Measurements from ENCODE around the gene CEMIP.

Gene CEMIP

GRCh38 chr15:80855206-80855605, 76.0 kb downstream of the CEMIP start:
- H3K4me1 ChIP-seq (ENCODE audit: control insufficient read depth, insufficient read depth, low read length, poor library complexity, severe bottlenecking) = peaks cover 3% of the 10 kb centered on the region
- H3K9me3 ChIP-seq (ENCODE audit: control insufficient read depth, low read length) = no peaks in the 10 kb centered on the region
- DNase-seq = no peak
- H3K27me3 ChIP-seq (replicated peaks; ENCODE audit: control insufficient read depth, insufficient read depth, low read length, poor library complexity, severe bottlenecking) = no peaks in the 10 kb centered on the region
- H3K27ac ChIP-seq (ENCODE audit: insufficient read depth, low read length, poor library complexity, severe bottlenecking) = no peak overlapping the region
- no peaks in the 10 kb centered on the region for H3K36me3 ChIP-seq (ENCODE audit: control insufficient read depth, insufficient read depth, low read length)
- H3K4me3 ChIP-seq (ENCODE audit: insufficient read depth, low read depth, low read length, poor library complexity, severe bottlenecking) = no peak overlapping the region

- Histone ChIP-seq H3K27ac (ENCODE audit: insufficient read depth, low read length, poor library complexity, severe bottlenecking) (no peak overlapping the region), H3K27me3 (replicated peaks; ENCODE audit: control insufficient read depth, insufficient read depth, low read length, poor library complexity, severe bottlenecking) (no peaks in the 10 kb centered on the region), H3K4me1 (ENCODE audit: control insufficient read depth, insufficient read depth, low read length, poor library complexity, severe bottlenecking) (peaks cover 3% of the 10 kb centered on the region), H3K4me3 (ENCODE audit: insufficient read depth, low read depth, low read length, poor library complexity, severe bottlenecking) (no peak overlapping the region), H3K9me3 (ENCODE audit: control insufficient read depth, low read length) (no peaks in the 10 kb centered on the region), H3K36me3 (ENCODE audit: control insufficient read depth, insufficient read depth, low read length) (no peaks in the 10 kb centered on the region)
- DNase-seq = no peak
Measured at GRCh38 chr15:80856400-80856799, 77.2 kb downstream of the CEMIP start.

- Histone ChIP-seq H3K4me3 (ENCODE audit: insufficient read depth, low read depth, low read length, poor library complexity, severe bottlenecking) (no peak overlapping the region), H3K27ac (ENCODE audit: insufficient read depth, low read length, poor library complexity, severe bottlenecking) (no peak overlapping the region), H3K4me1 (ENCODE audit: control insufficient read depth, insufficient read depth, low read length, poor library complexity, severe bottlenecking) (peaks cover 3% of the 10 kb centered on the region), H3K27me3 (replicated peaks; ENCODE audit: control insufficient read depth, insufficient read depth, low read length, poor library complexity, severe bottlenecking) (no peaks in the 10 kb centered on the region), H3K9me3 (ENCODE audit: control insufficient read depth, low read length) (no peaks in the 10 kb centered on the region), H3K36me3 (ENCODE audit: control insufficient read depth, insufficient read depth, low read length) (no peaks in the 10 kb centered on the region)
- no peak for DNase-seq
Measured at GRCh38 chr15:80856809-80857377, 77.7 kb downstream of the CEMIP start.

- Histone ChIP-seq H3K9me3 (ENCODE audit: control insufficient read depth, low read length) (no peaks in the 10 kb centered on the region), H3K27me3 (replicated peaks; ENCODE audit: control insufficient read depth, insufficient read depth, low read length, poor library complexity, severe bottlenecking) (no peaks in the 10 kb centered on the region), H3K4me1 (ENCODE audit: control insufficient read depth, insufficient read depth, low read length, poor library complexity, severe bottlenecking) (peaks cover 3% of the 10 kb centered on the region), H3K4me3 (ENCODE audit: insufficient read depth, low read depth, low read length, poor library complexity, severe bottlenecking) (no peak overlapping the region), H3K27ac (ENCODE audit: insufficient read depth, low read length, poor library complexity, severe bottlenecking) (no peak overlapping the region), H3K36me3 (ENCODE audit: control insufficient read depth, insufficient read depth, low read length) (no peaks in the 10 kb centered on the region)
- DNase-seq = no peak
Measured at GRCh38 chr15:80861731-80862170, 82.6 kb downstream of the CEMIP start.

- Histone ChIP-seq H3K9me3 (ENCODE audit: control insufficient read depth, low read length) (no peaks in the 10 kb centered on the region), H3K27ac (ENCODE audit: insufficient read depth, low read length, poor library complexity, severe bottlenecking) (no peak overlapping the region), H3K4me1 (ENCODE audit: control insufficient read depth, insufficient read depth, low read length, poor library complexity, severe bottlenecking) (no peaks in the 10 kb centered on the region), H3K36me3 (ENCODE audit: control insufficient read depth, insufficient read depth, low read length) (no peaks in the 10 kb centered on the region), H3K4me3 (ENCODE audit: insufficient read depth, low read depth, low read length, poor library complexity, severe bottlenecking) (no peak overlapping the region), H3K27me3 (replicated peaks; ENCODE audit: control insufficient read depth, insufficient read depth, low read length, poor library complexity, severe bottlenecking) (no peaks in the 10 kb centered on the region)
- no peak for DNase-seq
Measured at GRCh38 chr15:80864666-80865065, 85.5 kb downstream of the CEMIP start.

- Histone ChIP-seq H3K4me1 (ENCODE audit: control insufficient read depth, insufficient read depth, low read length, poor library complexity, severe bottlenecking) (no peaks in the 10 kb centered on the region), H3K4me3 (ENCODE audit: insufficient read depth, low read depth, low read length, poor library complexity, severe bottlenecking) (no peak overlapping the region), H3K36me3 (ENCODE audit: control insufficient read depth, insufficient read depth, low read length) (no peaks in the 10 kb centered on the region), H3K9me3 (ENCODE audit: control insufficient read depth, low read length) (no peaks in the 10 kb centered on the region), H3K27ac (ENCODE audit: insufficient read depth, low read length, poor library complexity, severe bottlenecking) (no peak overlapping the region), H3K27me3 (replicated peaks; ENCODE audit: control insufficient read depth, insufficient read depth, low read length, poor library complexity, severe bottlenecking) (no peaks in the 10 kb centered on the region)
- DNase-seq = no peak
Measured at GRCh38 chr15:80866936-80867335, 87.8 kb downstream of the CEMIP start.

- Histone ChIP-seq H3K36me3 (ENCODE audit: control insufficient read depth, insufficient read depth, low read length) (no peaks in the 10 kb centered on the region), H3K27ac (ENCODE audit: insufficient read depth, low read length, poor library complexity, severe bottlenecking) (no peak overlapping the region), H3K9me3 (ENCODE audit: control insufficient read depth, low read length) (no peaks in the 10 kb centered on the region), H3K27me3 (replicated peaks; ENCODE audit: control insufficient read depth, insufficient read depth, low read length, poor library complexity, severe bottlenecking) (no peaks in the 10 kb centered on the region), H3K4me3 (ENCODE audit: insufficient read depth, low read depth, low read length, poor library complexity, severe bottlenecking) (no peak overlapping the region), H3K4me1 (ENCODE audit: control insufficient read depth, insufficient read depth, low read length, poor library complexity, severe bottlenecking) (no peaks in the 10 kb centered on the region)
- DNase-seq = no peak
Measured at GRCh38 chr15:80870366-80870765, 91.2 kb downstream of the CEMIP start.

- Histone ChIP-seq H3K9me3 (ENCODE audit: control insufficient read depth, low read length) (no peaks in the 10 kb centered on the region), H3K27me3 (replicated peaks; ENCODE audit: control insufficient read depth, insufficient read depth, low read length, poor library complexity, severe bottlenecking) (no peaks in the 10 kb centered on the region), H3K27ac (ENCODE audit: insufficient read depth, low read length, poor library complexity, severe bottlenecking) (no peak overlapping the region), H3K4me1 (ENCODE audit: control insufficient read depth, insufficient read depth, low read length, poor library complexity, severe bottlenecking) (no peaks in the 10 kb centered on the region), H3K36me3 (ENCODE audit: control insufficient read depth, insufficient read depth, low read length) (no peaks in the 10 kb centered on the region), H3K4me3 (ENCODE audit: insufficient read depth, low read depth, low read length, poor library complexity, severe bottlenecking) (no peak overlapping the region)
- no peak for DNase-seq
Measured at GRCh38 chr15:80870893-80871292, 91.7 kb downstream of the CEMIP start.

- Histone ChIP-seq H3K9me3 (ENCODE audit: control insufficient read depth, low read length) (no peaks in the 10 kb centered on the region), H3K27ac (ENCODE audit: insufficient read depth, low read length, poor library complexity, severe bottlenecking) (no peak overlapping the region), H3K4me3 (ENCODE audit: insufficient read depth, low read depth, low read length, poor library complexity, severe bottlenecking) (no peak overlapping the region)
Measured at GRCh38 chr15:80871858-80872257, 92.7 kb downstream of the CEMIP start.

GRCh38 chr15:80873366-80873952, 94.3 kb downstream of the CEMIP start:
- DNase-seq = no peak
- H3K9me3 ChIP-seq (ENCODE audit: control insufficient read depth, low read length) = no peaks in the 10 kb centered on the region
- H3K4me1 ChIP-seq (ENCODE audit: control insufficient read depth, insufficient read depth, low read length, poor library complexity, severe bottlenecking) = no peaks in the 10 kb centered on the region
- no peak overlapping the region for H3K27ac ChIP-seq (ENCODE audit: insufficient read depth, low read length, poor library complexity, severe bottlenecking)
- no peaks in the 10 kb centered on the region for H3K36me3 ChIP-seq (ENCODE audit: control insufficient read depth, insufficient read depth, low read length)
- H3K27me3 ChIP-seq (replicated peaks; ENCODE audit: control insufficient read depth, insufficient read depth, low read length, poor library complexity, severe bottlenecking) = no peaks in the 10 kb centered on the region
- no peak overlapping the region for H3K4me3 ChIP-seq (ENCODE audit: insufficient read depth, low read depth, low read length, poor library complexity, severe bottlenecking)

More at GRCh38 chr15:80871858-80872257, 92.7 kb downstream of the CEMIP start:
- no peak for DNase-seq
- H3K4me1 ChIP-seq (ENCODE audit: control insufficient read depth, insufficient read depth, low read length, poor library complexity, severe bottlenecking) = no peaks in the 10 kb centered on the region
- no peaks in the 10 kb centered on the region for H3K36me3 ChIP-seq (ENCODE audit: control insufficient read depth, insufficient read depth, low read length)
- no peaks in the 10 kb centered on the region for H3K27me3 ChIP-seq (replicated peaks; ENCODE audit: control insufficient read depth, insufficient read depth, low read length, poor library complexity, severe bottlenecking)

Data from effector memory CD4-positive, alpha-beta T cell (primary cell).